Activated T-helper 17 cell treated with anti-CD3 and anti-CD28 coated beads, Interleukin-2, amount 50 U/mL, for 72 hours (primary cell): ENCODE results near the gene AGBL1. TPM values are rescaled to one million over a fixed set of nuclear protein-coding genes. Genes with fewer than 3 reads are reported as not detected.

ENCODE experiments used
- ATAC-seq: fragments of 150-1000 bp; cut with Tn5 transposase; replicated peaks from 2 replicates; pipeline ENCODE4 v1.10.0; 2021; ENCODE audit warnings: mild to moderate bottlenecking, moderate library complexity
- H3K27ac Mint-ChIP-seq: one replicate; pipeline ENCODE4 v1.8.0; 2022; ENCODE audit warnings: mixed read lengths
- H3K27me3 Mint-ChIP-seq: one replicate; pipeline ENCODE4 v1.8.0; 2022; ENCODE audit warnings: mixed read lengths
- H3K36me3 Mint-ChIP-seq: one replicate; pipeline ENCODE4 v1.8.0; 2022; ENCODE audit warnings: low read depth, mild to moderate bottlenecking, mixed read lengths
- H3K4me1 Mint-ChIP-seq: one replicate; pipeline ENCODE4 v1.8.0; 2022; ENCODE audit warnings: mixed read lengths
- H3K4me3 Mint-ChIP-seq: one replicate; pipeline ENCODE4 v1.8.0; 2022; ENCODE audit warnings: mild to moderate bottlenecking, mixed read lengths
- H3K9me3 Mint-ChIP-seq: one replicate; pipeline ENCODE4 v1.8.0; 2022; ENCODE audit warnings: mixed read lengths
- total RNA-seq, 2 donors: library from RNA; stranded (reverse); gene quantifications; one replicate each; pipeline ENCODE4 v1.2.3, GENCODE V29; 2022

Gene AGBL1
- total RNA-seq, 2 donors from 2014 or later: 0.19 TPM; not detected in 1

DNA sequence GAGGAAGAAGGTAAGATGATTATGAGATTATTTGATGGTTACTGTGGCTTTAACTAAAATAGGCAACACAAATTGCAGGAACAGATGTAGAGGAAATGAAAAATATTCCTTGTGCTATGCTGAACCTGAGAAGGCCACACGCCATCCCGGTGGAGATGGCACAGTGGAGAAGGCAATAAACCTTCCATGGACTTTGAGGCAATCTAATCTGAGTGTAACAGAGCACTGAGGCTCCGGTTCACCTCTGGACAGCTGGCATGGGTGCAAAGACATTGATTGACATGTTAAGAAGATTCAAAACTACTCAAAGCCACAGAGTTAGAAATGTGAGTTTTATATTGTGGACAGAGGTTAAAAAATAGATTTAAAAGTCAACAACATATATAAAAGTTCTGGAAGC lies 535.7 kb downstream of the AGBL1 start:
- Mint-ChIP-seq H3K9me3 (peaks cover 9% of the 10 kb centered on the region), H3K27ac (peak overlapping the region; percentile 71), H3K4me3 (peak overlapping the region; percentile 11), H3K4me1 (peaks cover 50% of the 10 kb centered on the region), H3K27me3 (no peaks in the 10 kb centered on the region), H3K36me3 (no peaks in the 10 kb centered on the region)
- ATAC-seq: no peak

DNA sequence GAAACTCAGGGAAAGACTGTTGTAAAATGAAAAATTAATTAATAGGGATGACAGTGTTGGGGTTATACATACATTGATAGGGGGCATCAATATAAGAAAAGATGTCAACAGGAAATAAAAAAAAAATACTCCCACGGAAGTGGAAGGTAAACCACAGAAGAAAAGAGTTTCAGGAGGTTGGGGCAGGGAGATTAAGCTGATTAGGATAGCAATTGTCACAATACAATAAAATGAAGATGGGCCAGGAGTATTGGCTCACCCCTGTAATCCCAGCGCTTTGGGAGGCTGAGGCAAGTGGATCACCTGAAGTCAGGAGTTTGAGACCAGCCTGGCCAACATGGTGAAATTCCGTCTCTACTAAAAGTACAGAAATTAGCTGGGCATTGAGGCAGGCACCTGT lies 536.1 kb downstream of the AGBL1 start:
- peaks cover 52% of the 10 kb centered on the region for H3K4me1 Mint-ChIP-seq
- H3K9me3 Mint-ChIP-seq: peaks cover 9% of the 10 kb centered on the region
- peak overlapping the region; percentile 11 for H3K4me3 Mint-ChIP-seq
- H3K36me3 Mint-ChIP-seq: no peaks in the 10 kb centered on the region
- no peak for ATAC-seq
- peak overlapping the region; percentile 71 for H3K27ac Mint-ChIP-seq
- no peaks in the 10 kb centered on the region for H3K27me3 Mint-ChIP-seq

DNA sequence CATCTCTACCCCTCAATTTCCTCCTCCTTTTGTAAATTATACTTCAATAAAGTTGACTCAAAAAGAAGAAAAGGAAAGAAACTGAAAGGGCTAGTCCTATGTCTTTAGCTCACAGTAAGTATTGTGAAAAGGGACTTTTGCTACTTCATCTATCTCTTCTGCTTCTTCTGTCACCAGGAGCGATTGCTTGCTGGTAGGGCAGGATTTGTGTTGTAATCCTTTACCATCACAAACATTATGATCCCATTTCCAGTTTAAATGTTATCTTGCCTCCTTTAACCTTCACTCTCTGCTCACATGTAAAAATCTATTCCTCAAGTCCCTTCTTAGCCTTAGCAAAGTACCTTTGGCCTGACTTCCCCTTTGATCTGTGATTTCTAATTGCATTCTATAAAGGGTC lies 537.1 kb downstream of the AGBL1 start:
- peaks cover 48% of the 10 kb centered on the region for H3K4me1 Mint-ChIP-seq
- no peaks in the 10 kb centered on the region for H3K27me3 Mint-ChIP-seq
- no peak for ATAC-seq
- H3K4me3 Mint-ChIP-seq: peak overlapping the region; percentile 11
- H3K27ac Mint-ChIP-seq: no peak overlapping the region
- H3K9me3 Mint-ChIP-seq: peaks cover 9% of the 10 kb centered on the region
- H3K36me3 Mint-ChIP-seq: no peaks in the 10 kb centered on the region

DNA sequence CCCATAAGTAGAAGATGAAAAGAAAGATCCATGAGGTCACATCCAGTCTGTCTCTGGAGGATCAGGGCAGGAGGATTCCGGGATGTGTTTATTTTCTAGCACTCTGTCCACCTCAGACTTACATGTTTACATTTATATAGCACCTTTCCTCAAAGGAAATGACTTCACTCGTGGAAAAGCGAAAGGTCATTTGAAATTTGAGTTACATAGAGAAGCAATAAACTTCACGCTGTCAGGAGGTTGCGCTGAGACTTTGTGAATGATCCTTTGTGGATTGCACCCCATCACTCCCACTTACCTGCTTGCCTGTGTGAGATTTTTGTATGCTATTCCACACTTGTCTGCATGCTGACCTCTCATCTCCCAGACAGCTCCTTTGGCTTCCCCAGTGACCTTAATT lies 540.5 kb downstream of the AGBL1 start:
- Mint-ChIP-seq H3K36me3 (no peaks in the 10 kb centered on the region), H3K9me3 (peaks cover 2% of the 10 kb centered on the region), H3K4me1 (peaks cover 34% of the 10 kb centered on the region), H3K4me3 (peak overlapping the region; percentile 3), H3K27ac (peak overlapping the region; percentile 7), H3K27me3 (no peaks in the 10 kb centered on the region)
- ATAC-seq: no peak

DNA sequence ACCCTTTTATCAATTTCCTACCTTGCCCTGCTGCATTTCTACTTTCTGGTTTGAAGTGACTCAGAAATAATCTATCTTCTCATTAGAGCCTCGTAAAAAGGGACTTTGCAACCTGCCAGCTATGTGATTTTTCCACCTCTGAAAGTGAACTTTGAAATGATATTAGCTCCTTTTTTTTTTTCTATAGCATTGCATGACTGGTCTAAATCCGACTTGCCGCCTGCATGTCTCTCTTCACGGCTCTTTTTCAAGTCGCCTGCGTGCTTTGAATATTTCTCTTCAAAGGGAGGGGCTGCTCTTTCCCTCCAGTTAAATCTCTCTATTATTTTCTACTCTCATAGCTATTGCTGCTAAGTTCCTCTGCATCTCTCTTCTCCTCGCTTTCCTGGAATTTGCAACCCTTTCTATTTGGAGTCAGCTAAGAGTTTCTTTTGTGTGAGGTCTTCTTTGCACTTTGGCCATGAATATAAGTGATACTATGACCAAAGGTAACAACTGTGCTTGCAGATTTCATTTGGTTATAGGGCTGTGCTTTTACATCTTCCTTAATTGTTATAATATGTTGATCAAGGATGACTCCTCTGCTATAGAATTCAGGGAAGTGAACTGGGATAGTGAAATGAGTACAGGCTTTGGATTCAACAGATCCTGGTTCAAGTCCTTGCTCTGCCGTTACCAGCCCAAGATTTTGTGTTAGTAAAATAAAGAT lies 541.1 kb downstream of the AGBL1 start:
- H3K36me3 Mint-ChIP-seq: no peaks in the 10 kb centered on the region
- H3K4me1 Mint-ChIP-seq: peaks cover 28% of the 10 kb centered on the region
- no peaks in the 10 kb centered on the region for H3K27me3 Mint-ChIP-seq
- ATAC-seq: no peak
- H3K9me3 Mint-ChIP-seq: no peaks in the 10 kb centered on the region
- H3K27ac Mint-ChIP-seq: peak overlapping the region; percentile 7
- peak overlapping the region; percentile 3 for H3K4me3 Mint-ChIP-seq

DNA sequence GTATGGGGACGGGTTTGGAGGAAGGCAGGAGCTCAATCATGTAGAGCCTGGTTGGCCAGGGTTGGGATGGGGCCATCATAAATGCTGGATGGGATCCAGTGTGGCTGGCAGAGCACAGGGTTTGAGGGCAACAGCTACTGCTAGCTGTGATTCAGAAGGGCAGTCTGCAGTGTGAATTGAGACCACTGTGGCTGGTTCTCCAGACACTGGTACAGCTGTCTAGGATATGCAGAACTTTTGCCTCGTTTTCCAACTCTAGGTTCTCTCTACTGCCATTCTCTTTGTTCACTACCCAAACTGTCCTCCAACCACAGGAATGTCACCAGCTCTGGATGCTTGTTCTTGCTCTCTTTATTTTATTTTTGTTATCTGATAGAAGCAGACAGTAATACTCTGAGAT lies 543.6 kb downstream of the AGBL1 start:
- H3K4me1 Mint-ChIP-seq: peaks cover 16% of the 10 kb centered on the region
- H3K36me3 Mint-ChIP-seq: no peaks in the 10 kb centered on the region
- H3K9me3 Mint-ChIP-seq: no peaks in the 10 kb centered on the region
- no peak for ATAC-seq
- no peak overlapping the region for H3K4me3 Mint-ChIP-seq
- no peak overlapping the region for H3K27ac Mint-ChIP-seq
- H3K27me3 Mint-ChIP-seq: no peaks in the 10 kb centered on the region

DNA sequence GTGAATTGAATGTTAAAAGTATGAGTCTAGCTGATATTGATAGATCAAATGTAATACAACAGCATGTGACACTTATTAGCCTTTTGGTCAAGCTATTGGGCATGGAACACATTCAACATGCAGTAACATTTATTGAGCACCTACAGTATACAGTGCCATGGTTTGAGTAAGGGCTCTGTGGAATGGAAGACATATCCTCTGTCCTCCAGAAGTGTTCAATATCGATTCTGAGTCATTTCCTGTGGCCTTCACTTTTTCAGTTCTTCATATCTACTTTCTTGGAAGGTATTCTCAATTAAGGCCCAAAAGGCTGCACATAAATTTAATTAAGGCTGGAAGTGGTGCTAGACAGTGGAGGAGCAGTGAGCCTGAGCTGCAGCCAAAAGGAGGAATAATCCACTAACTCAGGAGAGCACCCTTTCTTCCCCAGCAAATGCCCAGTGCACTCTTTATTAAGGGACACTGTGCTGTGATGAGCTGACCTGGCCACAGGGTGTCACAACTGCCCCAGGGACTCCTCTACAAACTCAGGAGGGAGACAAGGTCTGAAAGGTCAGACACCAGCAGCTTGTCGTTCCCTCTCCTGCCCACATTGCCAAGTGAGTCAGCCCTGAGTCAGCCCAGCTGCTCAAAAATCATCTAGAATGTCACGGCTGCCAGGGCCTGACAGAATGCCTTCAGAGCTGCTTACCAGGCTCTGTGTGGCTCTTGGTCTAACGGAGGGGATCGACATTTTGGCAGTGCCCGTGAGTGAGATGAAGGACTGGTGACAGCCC lies 544.8 kb downstream of the AGBL1 start:
- no peaks in the 10 kb centered on the region for H3K36me3 Mint-ChIP-seq
- no peaks in the 10 kb centered on the region for H3K27me3 Mint-ChIP-seq
- H3K4me1 Mint-ChIP-seq: peaks cover 16% of the 10 kb centered on the region
- H3K9me3 Mint-ChIP-seq: no peaks in the 10 kb centered on the region
- ATAC-seq: peak; percentile 99
- peak overlapping the region; percentile 79 for H3K27ac Mint-ChIP-seq
- H3K4me3 Mint-ChIP-seq: peak overlapping the region; percentile 62

DNA sequence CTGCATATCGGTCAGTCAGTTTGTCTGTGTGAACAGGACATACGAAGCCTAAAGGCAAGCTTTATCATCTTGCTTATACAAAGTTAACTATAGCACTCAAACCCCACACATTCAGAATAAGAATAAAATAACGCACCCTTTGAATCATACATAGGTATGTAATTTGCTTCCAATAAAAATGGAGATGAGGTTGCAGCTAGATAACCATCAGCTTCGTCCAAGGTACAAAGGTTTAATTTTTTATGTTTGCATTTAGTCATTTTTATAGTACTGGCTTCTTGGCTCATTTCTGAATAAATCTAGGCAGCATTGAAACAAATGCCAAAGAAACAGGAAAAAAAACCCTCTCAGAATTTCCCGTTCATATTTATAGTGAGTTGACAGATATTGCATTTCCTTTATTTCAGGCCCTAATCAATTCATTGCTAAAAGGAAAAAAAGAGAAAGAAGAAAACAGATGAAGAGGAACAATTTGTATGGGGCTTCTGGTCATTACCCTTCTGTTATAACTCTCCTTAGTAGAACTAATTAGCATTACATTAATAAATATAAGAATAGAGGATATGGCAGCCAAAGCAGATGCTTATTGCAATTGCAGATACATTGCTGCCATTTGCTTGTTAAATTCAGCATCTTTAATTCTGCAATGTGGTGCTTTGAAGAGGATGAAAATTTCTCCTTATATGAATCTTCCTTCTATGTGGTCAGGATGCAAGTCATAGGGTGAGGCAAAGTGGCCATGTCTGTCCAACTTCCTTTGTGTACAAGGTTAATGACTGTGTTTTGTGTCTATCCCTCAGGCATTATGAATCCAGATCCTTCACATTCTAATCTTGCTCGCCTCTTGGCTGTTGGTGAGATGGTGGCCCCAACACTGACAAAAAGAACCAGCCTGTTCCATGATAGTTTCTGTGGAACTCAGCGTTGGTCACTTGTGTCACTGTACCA lies 550.0 kb downstream of the AGBL1 start:
- Mint-ChIP-seq H3K9me3 (no peaks in the 10 kb centered on the region), H3K27me3 (no peaks in the 10 kb centered on the region), H3K4me1 (no peaks in the 10 kb centered on the region), H3K4me3 (no peak overlapping the region), H3K36me3 (no peaks in the 10 kb centered on the region), H3K27ac (no peak overlapping the region)
- peak; percentile 37 for ATAC-seq

DNA sequence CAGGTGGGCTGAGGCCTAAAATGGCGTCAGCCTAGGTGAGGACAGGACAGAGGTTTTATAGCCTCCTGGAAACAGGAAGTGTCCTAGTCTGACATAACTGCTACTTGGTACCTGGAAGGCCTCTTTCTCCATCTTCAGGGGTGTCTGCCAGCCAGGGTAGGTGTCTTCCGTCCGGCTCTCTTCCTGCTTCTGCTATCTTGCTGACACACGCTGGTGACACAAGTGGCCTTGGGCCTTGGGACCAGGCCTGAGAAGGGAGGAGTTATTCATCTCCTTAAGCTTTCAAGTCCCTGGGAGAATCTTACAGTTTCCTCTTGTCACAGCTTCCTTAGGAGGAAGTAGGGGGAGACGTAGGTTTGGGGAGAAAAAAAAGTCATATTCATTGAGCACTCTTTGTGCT lies 551.3 kb downstream of the AGBL1 start:
- Mint-ChIP-seq H3K9me3 (no peaks in the 10 kb centered on the region), H3K4me3 (no peak overlapping the region), H3K27ac (no peak overlapping the region), H3K4me1 (no peaks in the 10 kb centered on the region), H3K36me3 (no peaks in the 10 kb centered on the region), H3K27me3 (no peaks in the 10 kb centered on the region)
- ATAC-seq: no peak

DNA sequence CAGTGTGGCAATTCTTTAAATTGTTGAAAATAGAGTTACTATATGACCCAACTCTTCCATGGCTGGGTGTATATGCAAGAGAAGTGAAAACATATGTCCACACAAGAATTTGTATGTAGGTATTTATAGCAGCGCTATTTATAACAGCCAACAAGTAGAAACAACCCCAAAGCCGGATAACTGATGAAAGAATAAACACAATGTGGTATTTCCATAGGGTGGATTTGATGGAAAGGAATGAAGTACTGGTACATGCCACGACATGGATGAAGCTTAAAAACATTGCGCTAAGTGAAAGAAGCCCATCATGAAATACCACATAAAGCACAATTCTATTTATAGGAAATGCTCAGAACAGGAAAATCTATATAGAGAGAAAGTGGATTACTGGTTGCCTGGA lies 554.5 kb downstream of the AGBL1 start:
- Mint-ChIP-seq H3K36me3 (no peaks in the 10 kb centered on the region), H3K9me3 (no peaks in the 10 kb centered on the region), H3K27ac (no peak overlapping the region), H3K4me1 (no peaks in the 10 kb centered on the region), H3K4me3 (no peak overlapping the region), H3K27me3 (no peaks in the 10 kb centered on the region)
- no peak for ATAC-seq

DNA sequence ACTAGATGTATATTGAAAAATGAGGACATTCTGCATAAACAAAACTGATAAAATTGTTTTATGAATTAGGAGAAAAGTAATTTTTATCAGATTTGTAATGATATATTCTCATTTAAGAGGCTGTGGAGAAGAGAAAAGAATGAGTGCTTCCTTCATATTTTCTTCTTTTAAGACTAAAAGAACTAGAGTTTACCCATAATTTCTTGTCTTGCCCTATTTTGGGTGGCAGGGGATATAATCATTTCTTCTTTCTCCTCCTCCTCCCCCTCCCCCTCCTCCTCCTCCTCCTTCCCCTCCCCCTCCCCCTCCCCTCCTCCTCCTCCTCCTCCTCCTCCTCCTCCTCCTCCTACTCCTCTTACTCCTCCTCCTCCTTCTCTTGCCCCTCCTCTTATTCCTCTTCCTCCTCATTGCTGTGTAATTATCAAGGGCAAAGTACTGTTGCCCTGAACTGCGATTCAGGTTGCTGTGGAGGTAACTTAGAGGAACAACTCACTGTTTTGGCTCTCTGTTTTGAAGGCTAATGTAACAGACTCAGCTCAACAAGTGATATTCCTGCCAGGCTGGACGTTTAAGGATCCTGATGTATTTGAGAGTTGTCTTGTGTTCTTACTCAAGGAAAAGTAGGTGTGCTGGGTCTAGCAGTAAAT lies 555.4 kb downstream of the AGBL1 start:
- H3K4me1 Mint-ChIP-seq: no peaks in the 10 kb centered on the region
- no peaks in the 10 kb centered on the region for H3K36me3 Mint-ChIP-seq
- ATAC-seq: no peak
- no peak overlapping the region for H3K27ac Mint-ChIP-seq
- H3K4me3 Mint-ChIP-seq: no peak overlapping the region
- no peaks in the 10 kb centered on the region for H3K9me3 Mint-ChIP-seq
- no peaks in the 10 kb centered on the region for H3K27me3 Mint-ChIP-seq

DNA sequence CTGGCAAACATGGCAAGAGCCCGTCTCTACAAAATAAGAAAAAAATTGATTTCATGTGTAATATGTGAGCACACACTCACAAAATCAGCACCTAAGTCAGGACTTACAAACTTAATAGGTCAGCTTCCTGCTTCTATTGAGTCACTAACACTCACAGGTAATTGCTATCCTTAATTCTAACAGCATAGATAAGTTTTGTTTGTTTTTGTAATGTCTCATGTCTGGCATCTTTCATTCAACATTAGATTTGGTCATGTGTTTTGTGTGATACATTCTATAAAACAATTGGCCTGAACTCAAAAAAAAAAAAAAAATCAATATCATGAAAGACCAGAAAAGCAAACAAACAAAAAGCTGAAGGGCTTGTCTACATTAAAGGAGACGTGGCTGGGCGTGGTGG lies 564.7 kb downstream of the AGBL1 start:
- no peak overlapping the region for H3K27ac Mint-ChIP-seq
- no peak overlapping the region for H3K4me3 Mint-ChIP-seq
- peaks cover 6% of the 10 kb centered on the region for H3K4me1 Mint-ChIP-seq

DNA sequence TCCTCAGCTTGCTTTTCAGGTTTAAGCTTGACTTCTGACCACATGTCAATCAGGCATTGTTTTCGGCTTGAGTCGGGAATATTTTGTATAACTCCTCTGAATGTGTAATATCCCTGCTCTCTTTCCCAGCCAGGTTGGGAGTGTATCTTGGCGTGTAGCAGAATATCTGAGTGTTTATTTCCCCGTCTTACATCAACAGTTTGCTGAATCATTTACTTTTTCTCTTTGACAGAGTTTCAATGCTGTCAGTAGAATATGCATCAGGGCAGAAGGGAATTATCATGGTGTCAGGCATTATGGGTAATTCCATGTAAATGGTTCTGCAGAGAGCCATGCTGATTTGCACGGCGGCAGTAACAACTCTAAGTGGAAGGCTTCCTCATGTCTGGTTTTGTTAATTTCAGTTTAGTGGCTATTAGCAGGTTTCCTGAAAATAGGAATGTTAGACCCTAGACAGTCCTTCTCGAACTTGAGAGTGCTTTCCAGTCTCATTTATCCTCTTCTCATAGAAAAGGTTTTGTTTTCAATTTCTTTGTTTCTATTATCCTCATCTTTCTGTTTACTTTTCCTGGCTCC lies 566.3 kb downstream of the AGBL1 start:
- Mint-ChIP-seq H3K9me3 (no peaks in the 10 kb centered on the region), H3K4me3 (no peak overlapping the region), H3K4me1 (peaks cover 9% of the 10 kb centered on the region), H3K36me3 (no peaks in the 10 kb centered on the region), H3K27ac (no peak overlapping the region), H3K27me3 (no peaks in the 10 kb centered on the region)
- ATAC-seq: no peak

More for the DNA sequence above, 564.7 kb downstream of the AGBL1 start:
- ATAC-seq: no peak
- H3K36me3 Mint-ChIP-seq: no peaks in the 10 kb centered on the region
- H3K27me3 Mint-ChIP-seq: no peaks in the 10 kb centered on the region
- no peaks in the 10 kb centered on the region for H3K9me3 Mint-ChIP-seq
